ELR (cell line): ENCODE results near the gene TP73.
"Not testable (repeated sequence)": the region's sequence is repeated elsewhere in the genome, so short reads cannot be mapped to it uniquely, and the experiment has no call there.

Experiments
- DNase-seq: peaks from one replicate; pipeline ENCODE4 v3.0.0-alpha.2; 2015; ENCODE audit warnings: low read depth

TP73 gene

DNA sequence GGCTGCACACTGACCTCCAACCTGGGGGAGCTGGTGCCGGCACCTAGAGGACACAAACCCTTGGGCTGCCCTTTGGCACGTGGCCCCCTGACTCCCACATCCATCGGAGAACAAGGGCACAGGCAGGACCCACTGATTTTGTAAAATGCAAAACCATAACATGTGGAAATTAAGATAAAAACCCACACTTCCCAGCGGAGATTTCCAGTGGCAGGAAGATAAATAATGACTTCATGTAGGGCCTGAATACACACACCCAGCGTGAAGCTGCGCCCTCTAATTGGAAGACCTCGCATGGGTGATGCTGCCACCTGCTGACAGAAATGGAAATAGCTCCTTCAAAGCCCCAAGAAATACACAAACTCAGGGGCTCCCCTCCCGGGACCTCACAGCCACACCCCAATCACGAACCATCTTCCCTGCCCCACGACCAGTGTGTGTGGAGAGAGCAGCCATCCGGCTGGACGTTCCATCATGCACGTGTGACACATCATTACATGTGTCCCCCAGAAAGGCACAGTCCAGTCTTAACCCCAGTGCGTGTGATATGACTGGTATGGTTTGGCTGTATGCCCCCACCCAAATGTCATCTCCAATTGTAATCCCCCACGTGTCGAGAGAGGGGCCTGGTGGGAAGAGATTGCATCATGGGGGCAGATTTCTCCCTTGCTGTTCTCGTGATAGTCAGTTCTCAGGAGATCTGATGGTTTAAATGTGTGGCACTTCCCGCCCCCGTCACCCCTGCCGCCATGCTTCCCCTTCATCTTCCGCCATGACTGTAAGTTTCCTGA is 33.2 kb upstream of the TP73 start:
- DNase-seq, result peak; percentile 77

DNA sequence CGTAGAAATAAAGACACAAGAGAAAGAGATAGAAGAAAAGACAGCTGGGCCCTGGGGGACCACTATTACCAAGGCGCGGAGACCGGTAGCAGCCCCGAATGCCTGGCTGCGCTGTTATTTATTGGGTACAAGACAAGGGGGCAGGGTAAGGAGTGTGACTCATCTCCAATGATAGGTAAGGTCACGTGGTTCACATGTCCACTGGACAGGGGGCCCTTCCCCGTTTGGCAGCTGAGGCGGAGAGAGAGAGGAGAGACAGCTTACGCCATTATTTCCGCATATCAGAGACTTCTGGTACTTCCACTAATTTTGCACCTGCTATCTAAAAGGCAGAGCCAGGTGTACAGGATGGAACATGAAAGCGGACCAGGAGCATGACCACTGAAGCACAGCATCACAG is 31.6 kb upstream of the TP73 start:
- DNase-seq, result no peak

DNA sequence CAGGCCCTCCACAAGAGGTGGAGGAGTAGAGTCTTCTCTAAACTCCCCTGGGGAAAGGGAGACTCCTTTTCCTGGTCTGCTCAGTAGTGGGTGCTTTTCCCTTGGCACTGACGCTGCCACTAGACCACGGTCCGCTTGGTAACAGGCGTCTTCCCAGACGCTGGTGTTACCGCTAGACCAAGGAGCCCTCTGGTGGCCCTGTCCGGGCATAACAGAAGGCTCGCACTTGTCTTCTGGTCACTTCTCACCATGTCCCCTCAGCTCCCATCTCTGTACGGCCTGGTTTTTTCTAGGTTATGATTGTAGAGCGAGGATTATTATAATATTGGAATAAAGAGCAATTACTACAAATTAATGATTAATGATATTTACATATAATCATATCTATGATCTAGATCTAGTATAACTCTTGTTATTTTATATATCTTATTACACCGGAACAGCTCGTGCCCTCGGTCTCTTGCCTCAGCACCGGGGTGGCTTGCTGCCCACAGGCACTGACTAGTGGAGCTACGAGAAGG is 31.1 kb upstream of the TP73 start:
- DNase-seq, result peak; percentile 51

DNA sequence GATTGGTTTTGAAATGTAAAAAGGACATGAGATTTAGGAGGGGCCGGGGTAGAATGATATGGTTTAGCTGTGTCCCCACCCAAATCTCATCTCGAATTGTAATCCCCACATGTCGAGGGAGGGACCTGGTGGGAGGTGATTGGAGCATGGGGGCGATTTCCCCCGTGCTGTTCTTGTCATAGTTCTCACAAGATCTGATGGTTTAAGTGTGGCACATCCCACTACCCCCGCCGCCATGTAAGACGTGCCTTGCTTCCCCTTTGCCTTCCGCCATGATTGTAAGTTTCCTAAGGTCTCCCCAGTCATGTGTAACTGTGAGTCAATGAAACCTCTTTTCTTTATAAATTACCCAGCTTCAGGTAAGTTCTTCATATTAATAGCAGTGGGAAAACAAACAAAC is 30.2 kb upstream of the TP73 start:
- not testable (repeated sequence) for DNase-seq

DNA sequence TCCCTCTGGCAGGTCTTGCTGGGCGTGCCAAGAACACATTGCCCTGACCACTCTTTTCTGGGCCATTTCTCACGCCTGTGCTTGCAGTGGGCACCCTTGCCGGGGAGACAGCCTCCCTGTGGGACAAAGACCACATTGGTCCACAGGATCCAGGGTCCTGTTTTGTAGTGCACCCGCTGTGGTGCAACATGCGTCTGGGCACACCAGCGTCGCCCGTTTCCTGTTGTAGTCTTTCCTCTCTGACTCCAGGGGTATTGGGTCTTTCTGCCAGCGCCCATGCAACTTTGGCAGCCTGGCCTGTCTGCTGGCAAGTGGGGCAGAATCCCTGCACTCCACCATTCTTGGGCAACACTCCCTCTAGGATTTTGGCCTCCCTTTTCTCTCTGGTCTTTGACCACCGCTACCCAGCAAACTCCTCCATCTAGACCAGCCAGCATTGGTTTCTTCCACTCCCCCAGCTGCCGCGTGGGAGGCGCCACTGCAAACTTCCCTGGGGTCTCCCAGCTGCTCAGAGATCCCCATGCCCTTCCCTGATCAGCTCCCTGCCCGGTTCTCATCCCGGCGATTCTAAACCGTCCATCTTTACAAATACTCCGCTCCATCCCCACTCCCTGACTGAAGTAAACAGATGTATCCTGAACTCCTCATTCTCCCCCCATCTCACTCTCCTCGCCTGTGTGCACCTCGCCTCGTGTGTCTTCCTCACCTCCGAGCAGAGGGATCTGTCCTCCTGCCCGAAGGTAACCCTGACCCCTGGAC is 28.7 kb upstream of the TP73 start:
- DNase-seq, result peak; percentile 15

DNA sequence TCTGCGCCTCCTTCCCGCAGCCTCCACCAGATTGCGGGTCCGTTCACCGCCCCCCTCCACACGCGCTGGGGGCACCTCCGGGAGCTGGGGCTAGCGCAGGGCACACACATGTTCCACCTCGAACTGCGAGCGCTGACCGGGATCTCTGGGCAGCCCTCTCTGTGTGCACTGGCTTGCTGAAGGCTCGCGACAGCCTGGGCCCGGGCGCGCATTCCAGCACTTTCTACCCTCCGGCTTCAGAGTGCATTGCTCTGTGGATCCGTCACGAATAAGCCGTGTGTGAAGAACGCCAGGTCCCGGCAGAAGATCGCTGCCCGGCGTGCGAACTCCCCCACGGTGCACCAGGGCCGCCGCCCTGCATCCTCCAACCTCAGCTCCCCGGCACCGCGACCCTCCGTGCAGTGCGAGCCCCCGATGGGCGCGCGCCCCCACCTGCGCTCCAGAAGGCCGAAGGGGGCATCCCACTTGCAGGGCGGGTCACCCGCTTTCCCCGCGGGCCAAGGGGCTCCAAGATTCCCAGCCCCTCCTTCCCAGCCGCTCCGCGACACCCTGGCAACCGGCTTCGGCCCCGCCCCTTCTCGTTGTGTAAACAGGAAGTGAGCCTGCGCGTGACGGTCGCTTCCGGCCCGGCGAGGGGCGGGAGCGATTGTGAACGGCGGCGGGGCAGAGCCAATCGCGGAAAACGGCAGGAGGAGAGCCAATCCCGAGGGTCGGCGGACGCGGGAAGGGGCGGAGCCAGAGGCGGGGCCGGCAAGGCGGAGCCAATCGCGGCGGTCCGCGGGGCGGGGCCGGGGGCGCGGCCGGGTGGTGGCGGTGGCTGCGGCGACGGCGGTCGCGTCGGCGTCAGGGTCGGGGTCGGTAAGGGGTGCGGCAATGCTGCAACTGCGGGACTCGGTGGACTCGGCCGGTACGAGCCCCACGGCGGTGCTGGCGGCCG is 27.8 kb upstream of the TP73 start, which contains the start of gene TPRG1L:
TSS of gene TPRG1L (plus strand) at position 816 of the 937 bp plus-strand sequence. CDS start at position 874, 58 bp downstream.
- DNase-seq, result peak; percentile 96

DNA sequence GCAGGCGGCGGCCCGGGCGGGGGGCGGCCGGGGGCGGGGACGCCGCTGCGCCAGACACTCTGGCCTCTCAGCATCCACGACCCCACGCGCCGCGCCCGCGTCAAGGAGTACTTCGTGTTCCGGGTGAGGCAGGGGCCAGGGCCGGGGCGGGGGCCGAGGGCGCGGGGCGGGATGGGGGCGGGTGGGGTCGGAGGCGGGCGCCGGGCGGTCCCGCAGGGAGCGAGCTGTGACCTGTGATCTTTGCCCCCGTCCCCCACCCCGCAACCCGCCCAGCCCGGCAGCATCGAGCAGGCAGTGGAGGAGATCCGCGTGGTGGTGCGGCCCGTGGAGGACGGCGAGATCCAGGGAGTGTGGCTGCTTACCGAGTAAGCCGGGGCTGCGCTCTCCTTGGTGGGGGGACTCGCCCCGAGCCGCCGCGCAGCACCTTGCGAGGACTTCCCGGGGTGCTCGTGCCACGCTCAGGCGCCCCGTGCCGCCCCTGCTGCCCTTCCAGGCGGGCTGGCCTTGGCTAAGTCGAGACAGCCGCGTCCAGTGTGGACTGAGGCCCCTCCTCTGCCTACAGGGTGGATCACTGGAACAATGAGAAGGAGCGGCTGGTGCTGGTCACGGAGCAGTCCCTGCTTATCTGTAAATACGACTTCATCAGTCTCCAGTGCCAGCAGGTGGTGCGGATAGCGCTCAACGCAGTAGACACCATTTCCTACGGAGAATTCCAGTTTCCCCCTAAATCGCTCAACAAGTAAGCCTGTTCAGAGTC is 27.0 kb upstream of the TP73 start:
- peak; percentile 36 for DNase-seq

DNA sequence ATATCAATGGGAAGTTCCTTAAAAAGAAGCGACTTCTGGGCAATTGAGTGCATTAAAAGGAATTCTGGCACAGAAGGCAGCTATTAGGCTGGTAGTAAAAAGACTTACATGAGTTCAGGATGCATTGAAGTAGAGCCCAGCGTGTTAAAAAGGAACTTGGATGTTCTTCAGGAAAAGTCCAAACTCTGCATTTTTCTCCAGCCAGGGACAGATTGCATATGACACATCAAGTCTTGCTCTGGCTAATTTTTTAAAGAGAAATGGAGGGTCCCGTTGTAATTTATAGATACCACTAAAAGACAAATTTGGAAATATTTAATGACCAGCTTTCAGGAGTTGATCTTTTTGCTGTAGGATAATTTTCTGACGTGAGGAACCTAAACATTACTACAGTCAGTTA is 26.3 kb upstream of the TP73 start:
- no peak for DNase-seq

DNA sequence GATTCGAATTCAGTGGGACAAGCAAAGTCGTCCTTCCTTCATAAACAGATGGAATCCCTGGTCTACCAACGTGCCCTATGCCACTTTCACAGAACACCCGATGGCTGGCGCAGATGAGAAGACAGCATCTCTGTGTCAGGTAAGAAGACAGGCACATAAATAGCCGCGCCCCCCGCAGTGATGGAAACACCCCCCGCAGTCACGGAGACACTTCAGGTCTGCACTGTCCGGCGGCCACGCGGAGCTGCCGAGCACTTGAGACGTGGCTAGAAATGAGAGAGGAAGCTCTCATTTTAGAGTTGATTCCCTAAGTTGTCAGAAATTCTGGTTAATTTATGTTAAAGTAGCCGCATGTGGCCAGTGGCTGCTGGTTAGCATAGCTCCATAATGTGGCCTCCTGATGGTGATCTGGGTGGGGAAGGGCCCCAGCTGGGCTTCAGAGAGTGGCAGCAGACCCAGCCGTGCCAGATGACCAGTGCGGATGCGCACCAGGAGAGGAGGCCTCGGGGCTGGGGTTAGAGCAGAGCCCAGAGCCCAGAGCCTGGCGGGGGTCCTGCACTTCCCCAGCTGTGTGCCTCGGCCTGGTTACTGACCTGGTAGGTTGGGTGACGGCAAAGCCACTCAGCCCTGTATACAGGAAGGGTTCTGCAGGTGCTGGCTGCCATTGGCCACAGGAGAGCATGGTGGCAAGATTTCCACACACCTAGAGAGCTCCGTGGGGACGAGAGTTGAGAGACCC is 24.6 kb upstream of the TP73 start:
- DNase-seq, result no peak

DNA sequence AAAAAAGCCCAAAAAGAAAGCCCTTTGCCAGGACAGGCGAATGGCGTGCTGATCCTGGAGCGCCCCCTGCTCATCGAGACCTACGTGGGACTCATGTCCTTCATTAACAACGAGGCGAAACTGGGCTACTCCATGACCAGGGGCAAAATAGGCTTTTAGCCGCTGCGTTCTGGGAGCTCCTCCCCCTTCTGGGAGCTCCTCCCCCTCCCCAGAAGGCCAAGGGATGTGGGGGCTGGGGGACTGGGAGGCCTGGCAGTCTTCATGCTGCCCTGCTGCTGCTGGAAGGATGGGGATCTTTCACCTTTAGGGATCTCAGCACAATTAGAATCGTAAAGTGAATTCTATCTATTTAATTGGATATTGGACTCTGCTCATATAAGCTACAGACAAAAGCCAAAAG is 23.9 kb upstream of the TP73 start:
- no peak for DNase-seq

DNA sequence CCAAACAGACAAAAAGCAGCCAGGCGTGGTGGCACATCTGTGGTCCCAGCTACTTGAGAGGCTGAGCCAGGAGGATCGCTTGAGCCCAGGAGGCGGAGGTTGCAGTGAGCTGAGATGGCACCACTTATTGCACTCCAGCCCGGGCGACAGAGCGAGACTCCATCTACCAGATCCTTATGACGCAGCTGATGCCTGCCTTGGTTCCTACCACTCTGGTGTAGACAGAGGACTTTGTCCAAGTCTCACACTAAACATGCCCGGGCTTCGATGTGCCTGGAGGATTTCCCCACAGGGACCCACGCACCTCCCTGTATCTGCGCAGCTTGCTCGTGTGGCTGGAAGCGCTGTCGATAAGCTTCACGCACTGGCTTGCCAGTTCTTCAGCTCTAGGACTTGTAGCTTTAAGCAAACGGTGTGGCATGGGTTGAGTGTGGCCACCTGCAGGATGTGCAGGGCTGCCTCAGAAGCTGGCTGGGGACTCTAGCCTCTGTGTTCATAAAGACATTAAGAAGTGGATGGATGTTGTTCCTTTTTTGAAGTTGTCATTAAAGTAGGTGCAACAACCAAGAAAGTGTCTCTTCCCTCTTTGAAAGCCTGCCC is 22.7 kb upstream of the TP73 start:
- DNase-seq, result no peak

DNA sequence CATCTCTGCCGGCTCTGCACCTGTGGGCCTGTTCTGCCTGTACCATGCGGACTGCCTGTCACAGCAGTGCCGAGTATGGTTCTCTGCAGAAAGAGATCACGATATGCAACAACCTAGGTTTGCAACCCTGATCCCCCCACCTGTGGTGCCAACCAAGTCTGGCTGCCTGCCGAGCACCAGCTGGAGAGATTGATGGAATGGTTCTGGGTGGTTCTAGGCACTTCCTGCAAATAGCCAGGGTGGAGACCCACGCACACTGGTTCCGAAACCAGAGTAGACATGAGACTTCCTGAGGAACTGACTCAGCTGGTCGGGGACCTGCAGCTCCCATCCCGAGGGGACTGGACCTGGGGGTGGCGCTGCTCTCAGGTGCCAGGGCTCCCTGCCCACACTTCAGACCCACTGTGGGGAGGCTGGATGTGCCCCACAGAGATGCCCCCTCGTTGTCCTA is 22.1 kb upstream of the TP73 start:
- DNase-seq, result no peak

DNA sequence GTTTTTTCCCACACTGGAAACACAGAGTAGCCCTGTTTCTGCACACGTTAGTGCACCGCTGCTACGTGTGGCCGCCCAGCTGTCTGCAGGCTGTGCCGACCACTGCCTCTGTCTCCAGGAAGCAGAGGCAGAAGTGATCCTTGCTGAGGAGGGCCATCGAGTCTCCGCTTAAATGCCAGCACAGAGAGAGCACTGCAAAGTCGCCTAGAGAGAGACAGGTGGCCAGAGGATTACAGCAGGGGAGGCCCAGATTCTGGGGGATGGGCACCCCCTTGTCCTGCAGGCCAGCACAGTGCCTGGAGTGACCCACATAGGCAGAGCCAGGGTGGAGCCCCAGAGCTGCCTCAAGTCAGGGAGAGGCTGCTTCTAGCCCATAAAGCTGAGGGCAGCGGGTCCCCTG is 21.4 kb upstream of the TP73 start:
- no peak for DNase-seq

DNA sequence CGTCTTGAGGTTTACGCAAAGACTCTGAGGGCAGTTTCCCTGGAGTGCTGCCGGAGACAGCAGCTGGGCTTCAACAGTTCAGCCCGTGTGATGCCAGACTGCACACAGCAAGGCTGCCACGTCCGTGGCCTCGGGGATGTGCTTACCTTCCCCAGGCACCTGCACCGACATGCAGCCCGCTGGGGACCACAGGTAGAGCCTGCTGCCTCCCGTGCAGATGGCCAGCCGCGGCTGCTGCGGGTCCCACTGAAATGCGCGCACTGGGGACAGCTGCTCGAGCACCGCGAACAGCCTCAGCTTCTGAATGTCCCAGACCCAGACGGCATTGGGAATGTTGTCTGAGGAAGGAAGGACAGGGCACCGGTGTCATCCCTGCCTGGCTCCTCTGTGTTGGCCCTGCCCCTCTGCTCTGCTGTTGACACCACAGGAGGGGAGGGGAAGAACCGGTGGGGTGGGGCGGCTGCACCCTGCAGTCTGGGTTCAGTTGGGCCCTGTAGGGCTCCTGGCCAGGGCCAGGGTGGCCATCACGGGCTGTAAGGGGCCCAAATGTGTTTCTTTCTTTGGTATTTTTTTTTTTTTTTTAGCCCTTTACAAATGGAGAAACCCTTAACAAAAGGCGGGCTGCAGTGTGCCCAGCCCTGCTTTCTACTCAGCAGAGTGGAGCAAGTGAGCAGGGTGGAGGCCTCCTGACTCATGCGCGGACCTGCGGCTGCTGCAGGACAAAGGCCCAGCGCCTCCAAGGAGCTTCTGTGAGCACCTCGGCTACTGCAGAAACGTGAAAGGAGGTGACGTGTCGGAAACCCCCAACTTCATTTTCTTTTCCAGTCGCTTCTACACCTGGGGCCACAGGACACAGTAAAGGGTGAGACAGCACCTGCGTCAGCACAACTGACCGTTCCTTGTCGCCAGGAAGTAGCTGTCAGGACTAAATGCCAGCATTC is 20.7 kb upstream of the TP73 start:
- no peak for DNase-seq

DNA sequence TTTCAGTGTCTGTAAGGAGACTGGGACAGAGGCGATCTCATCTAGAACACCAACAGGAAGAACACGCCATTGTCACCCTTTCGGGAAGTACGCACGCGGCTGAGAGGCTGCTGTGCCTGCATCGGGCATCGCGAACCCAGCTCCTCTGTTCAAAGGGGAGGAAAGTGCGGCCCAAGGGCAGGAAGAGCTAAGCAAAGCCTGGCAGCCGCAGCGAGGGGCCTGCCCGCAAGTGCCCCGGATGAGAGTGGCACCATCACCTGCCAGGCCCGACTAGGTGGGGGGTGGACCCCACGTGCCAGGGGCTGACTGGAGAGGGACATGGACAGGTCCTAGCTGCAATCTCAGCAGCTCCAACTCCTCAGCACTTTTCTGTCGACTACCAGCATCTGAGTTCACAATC is 20.0 kb upstream of the TP73 start:
- no peak for DNase-seq

DNA sequence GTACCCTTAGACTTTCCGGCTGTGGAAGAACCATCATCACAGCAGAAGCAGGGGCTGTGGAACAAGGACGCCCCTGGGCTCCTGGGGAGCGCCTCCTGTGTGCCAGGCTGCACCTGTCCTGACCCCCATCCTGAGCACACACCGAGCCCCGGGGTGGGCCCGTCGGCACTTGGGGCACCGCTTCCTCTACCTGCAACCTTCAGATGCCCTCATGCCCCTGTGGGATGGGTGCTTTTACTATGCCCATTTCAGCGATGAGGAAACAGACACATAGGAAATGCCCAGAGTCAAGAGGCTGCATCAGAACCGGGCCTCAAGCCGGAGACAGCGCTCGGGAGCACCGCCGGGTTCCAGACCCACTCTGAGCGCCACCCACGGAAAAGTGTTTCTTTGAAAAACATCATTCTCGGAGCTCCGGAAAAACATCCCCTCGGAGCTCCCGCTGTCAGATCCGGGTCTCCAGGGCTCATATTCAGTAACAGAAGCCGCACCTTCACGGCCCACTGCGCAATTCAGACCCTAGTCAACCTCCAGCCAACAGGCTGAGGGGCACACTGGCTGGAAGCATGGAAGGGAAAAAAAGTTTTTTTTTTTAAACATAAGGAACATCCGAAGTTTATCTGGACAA is 19.5 kb upstream of the TP73 start:
- no peak for DNase-seq

DNA sequence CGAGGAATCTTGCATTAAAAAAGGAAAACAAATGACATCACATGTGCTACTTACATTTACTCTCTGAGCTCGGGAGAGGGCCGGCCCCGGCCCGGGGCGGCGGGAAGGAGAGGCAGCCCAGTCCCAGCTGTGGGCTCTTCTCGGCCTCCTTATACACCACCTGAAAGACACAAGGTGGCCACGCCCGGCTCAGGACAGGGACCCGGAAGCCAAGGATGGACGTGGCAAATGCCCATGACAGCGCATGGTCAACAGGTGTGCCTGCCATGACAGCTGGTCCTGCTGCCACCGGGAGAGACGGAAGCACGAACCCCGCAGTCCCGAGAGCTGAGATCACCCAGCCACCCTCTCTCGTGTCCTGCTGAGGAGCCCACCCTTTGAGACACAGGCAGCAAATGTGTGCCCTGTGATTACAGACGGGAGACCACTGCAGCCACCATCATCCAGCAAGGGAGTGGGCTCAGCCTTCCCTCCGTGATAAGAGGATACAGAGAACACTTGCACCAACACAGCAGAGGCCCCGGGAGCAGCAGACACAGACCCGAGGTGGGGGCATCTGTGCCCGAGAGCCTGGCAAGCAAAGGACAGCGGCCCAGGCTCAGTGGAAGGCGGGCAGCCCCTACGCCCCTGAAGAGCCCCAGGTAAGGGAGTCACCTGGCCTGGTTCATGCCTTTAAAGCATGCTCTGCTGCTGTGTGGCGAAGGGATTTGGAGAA is 18.8 kb upstream of the TP73 start:
- no peak for DNase-seq
